H9 (cell line): ENCODE measurements around the gene SYT9. TPM values are rescaled to one million over a fixed set of nuclear protein-coding genes. Genes with fewer than 3 reads are reported as not detected.

Experiments
- DNase-seq: peaks from one replicate; pipeline ENCODE4 v3.0.0-alpha.2; 2017
- H2AFZ ChIP-seq: one replicate; pipeline ENCODE4 v1.6.1; 2013; ENCODE audit warnings: mild to moderate bottlenecking, low read length, control low read depth, moderate library complexity
- H2AK5ac ChIP-seq: 2 replicates; pipeline ENCODE4 v1.6.1; 2013; ENCODE audit warnings: low read length, control low read depth, mixed read lengths; ENCODE audit not compliant: insufficient read length
- H2BK120ac ChIP-seq: one replicate; pipeline ENCODE4 v1.6.1; 2013; ENCODE audit warnings: low read depth, mild to moderate bottlenecking, low read length, control low read depth, inconsistent platforms; ENCODE audit not compliant: poor library complexity, severe bottlenecking
- H2BK12ac ChIP-seq: 2 replicates; pipeline ENCODE4 v1.6.1; 2013; ENCODE audit warnings: low read length, control low read depth, mixed read lengths, low read depth; ENCODE audit not compliant: insufficient read length
- H2BK15ac ChIP-seq: 2 replicates; pipeline ENCODE4 v1.6.1; 2013; ENCODE audit warnings: low read depth, low read length, control low read depth
- H2BK20ac ChIP-seq: one replicate; pipeline ENCODE4 v1.6.1; 2013; ENCODE audit warnings: low read depth, mild to moderate bottlenecking, low read length, control low read depth, inconsistent platforms; ENCODE audit not compliant: poor library complexity, severe bottlenecking
- H2BK5ac ChIP-seq: 2 replicates; pipeline ENCODE4 v1.6.1; 2013; ENCODE audit warnings: low read length, control low read depth, mixed read lengths; ENCODE audit not compliant: insufficient read length
- H3K14ac ChIP-seq: 2 replicates; pipeline ENCODE4 v1.6.1; 2013; ENCODE audit warnings: low read length, control low read depth; ENCODE audit not compliant: insufficient read depth
- H3K18ac ChIP-seq: 2 replicates; pipeline ENCODE4 v1.6.1; 2013; ENCODE audit warnings: low read depth, mild to moderate bottlenecking, mixed read lengths, low read length, control low read depth; ENCODE audit not compliant: insufficient read length
- H3K23ac ChIP-seq: 2 replicates; pipeline ENCODE4 v1.6.1; 2013; ENCODE audit warnings: low read length, control low read depth, mixed read lengths, low read depth; ENCODE audit not compliant: insufficient read length
- H3K23me2 ChIP-seq: 2 replicates; pipeline ENCODE4 v1.6.1; 2013; ENCODE audit warnings: low read depth, mild to moderate bottlenecking, mixed read lengths, low read length, control low read depth; ENCODE audit not compliant: insufficient read length, poor library complexity, severe bottlenecking
- H3K27ac ChIP-seq: 2 replicates; pipeline ENCODE4 v1.5.1; 2013; ENCODE audit warnings: low read length, control low read depth, mixed read lengths, low read depth; ENCODE audit not compliant: insufficient read length
- H3K27me3 ChIP-seq: 2 replicates; pipeline ENCODE4 v1.6.1; 2013; ENCODE audit warnings: low read length, control low read depth, inconsistent platforms; ENCODE audit not compliant: insufficient read depth
- H3K4ac ChIP-seq: 2 replicates; pipeline ENCODE4 v1.6.1; 2013; ENCODE audit warnings: low read depth, mild to moderate bottlenecking, control low read depth, inconsistent platforms, low read length, moderate library complexity
- H3K4me1 ChIP-seq: 2 replicates; pipeline ENCODE4 v1.6.1; 2013; ENCODE audit warnings: low read length, control low read depth, inconsistent platforms; ENCODE audit not compliant: insufficient read depth
- H3K4me2 ChIP-seq: 2 replicates; pipeline ENCODE4 v1.6.1; 2013; ENCODE audit warnings: low read length, control low read depth, mixed read lengths; ENCODE audit not compliant: insufficient read length, insufficient read depth
- H3K56ac ChIP-seq: 2 replicates; pipeline ENCODE4 v1.6.1; 2013; ENCODE audit warnings: low read depth, mild to moderate bottlenecking, mixed read lengths, low read length, control low read depth; ENCODE audit not compliant: insufficient read length
- H3K79me1 ChIP-seq: 2 replicates; pipeline ENCODE4 v1.6.1; 2013; ENCODE audit warnings: low read depth, mild to moderate bottlenecking, moderate library complexity, low read length, control low read depth, inconsistent platforms; ENCODE audit not compliant: insufficient read depth, poor library complexity, severe bottlenecking
- H3K79me2 ChIP-seq: 2 replicates; pipeline ENCODE4 v1.6.1; 2013; ENCODE audit warnings: low read length, control low read depth, inconsistent platforms; ENCODE audit not compliant: insufficient read depth
- H3K9ac ChIP-seq: 2 replicates; pipeline ENCODE4 v1.6.1; 2013; ENCODE audit warnings: low read length, control low read depth, mixed read lengths; ENCODE audit not compliant: insufficient read length; ENCODE audit errors: extremely low read depth
- H3K9me3 ChIP-seq: one replicate; pipeline ENCODE4 v1.6.1; 2013; ENCODE audit warnings: low read depth, low read length, inconsistent platforms; ENCODE audit not compliant: control insufficient read depth
- H3T11ph ChIP-seq: one replicate; pipeline ENCODE4 v1.6.1; 2013; ENCODE audit warnings: mild to moderate bottlenecking, low read length, control low read depth, inconsistent platforms
- H4K20me1 ChIP-seq: one replicate; pipeline ENCODE4 v1.6.1; 2013; ENCODE audit not compliant: control insufficient read depth, insufficient read length, insufficient read depth
- H4K5ac ChIP-seq: 2 replicates; pipeline ENCODE4 v1.6.1; 2013; ENCODE audit warnings: low read depth, mild to moderate bottlenecking, mixed read lengths, low read length, control low read depth; ENCODE audit not compliant: insufficient read length
- H4K8ac ChIP-seq: replicated peaks from 2 replicates; pipeline ENCODE4 v1.6.1; 2013; ENCODE audit warnings: low read length, control low read depth, mixed read lengths, low read depth; ENCODE audit not compliant: insufficient read length
- H4K91ac ChIP-seq: 2 replicates; pipeline ENCODE4 v1.6.1; 2013; ENCODE audit warnings: low read depth, mild to moderate bottlenecking, moderate library complexity, mixed read lengths, low read length, control low read depth; ENCODE audit not compliant: insufficient read length
- H3K27ac Mint-ChIP-seq, 3 experiments: 2 replicates in 2 of 3; 3 replicates in 1 of 3; pipeline ENCODE4 v1.8.0; 2020 to 2021; ENCODE audit warnings: mixed read lengths in 3 of 3, mild to moderate bottlenecking in 1 of 3, moderate library complexity in 1 of 3
- H3K27me3 Mint-ChIP-seq: 2 replicates; pipeline ENCODE4 v1.8.0; 2021; ENCODE audit warnings: low read depth, mild to moderate bottlenecking, moderate library complexity, mixed read lengths
- H3K36me3 Mint-ChIP-seq, 3 experiments: 2 replicates in 2 of 3; 3 replicates in 1 of 3; pipeline ENCODE4 v1.8.0; 2020 to 2021; ENCODE audit warnings: low read depth in 3 of 3, mixed read lengths in 3 of 3; ENCODE audit not compliant: insufficient read depth in 1 of 3
- H3K4me1 Mint-ChIP-seq, 2 experiments: 2 replicates each; pipeline ENCODE4 v1.8.0; 2020; ENCODE audit warnings: mixed read lengths in 2 of 2
- H3K4me3 Mint-ChIP-seq, 2 experiments: 2 replicates in 1 of 2; 3 replicates in 1 of 2; pipeline ENCODE4 v1.8.0; 2020 to 2021; ENCODE audit warnings: mild to moderate bottlenecking in 2 of 2, mixed read lengths in 2 of 2, moderate library complexity in 1 of 2
- H3K9me3 Mint-ChIP-seq, 2 experiments: 2 replicates in 1 of 2; 3 replicates in 1 of 2; pipeline ENCODE4 v1.8.0; 2020; ENCODE audit warnings: mild to moderate bottlenecking in 2 of 2, mixed read lengths in 2 of 2, moderate library complexity in 1 of 2
- CTCF ChIP-seq: fragments of 200-600 bp; sonication (generic); conservative IDR thresholded peaks from 3 replicates; pipeline ENCODE4 v1.8.0; 2021; ENCODE audit warnings: antibody characterized with exemption, mild to moderate bottlenecking
- WGBS: extraction: QIAGEN DNeasy Blood & Tissue Kit; methylation state at CpG from one replicate; pipeline ENCODE4 v1.1.7; 2013; ENCODE audit warnings: missing lambda C conversion rate, low lambda C conversion rate, mixed read lengths; ENCODE audit not compliant: insufficient read length; ENCODE audit errors: extremely low coverage; 5-methylcytosine and 5-hydroxymethylcytosine counted together
- total RNA-seq: library from RNA; stranded (reverse); gene quantifications from 2 replicates; pipeline ENCODE4 v1.2.1, GENCODE V29; 2021

SYT9 gene
- total RNA-seq, 1 experiment from 2014 or later, result 0.63 TPM

GRCh38 chr11:7449841-7450214 is 198.1 kb downstream of the SYT9 start:
- no peak overlapping the region for H3T11ph ChIP-seq
- H4K5ac ChIP-seq, result no peak overlapping the region
- Mint-ChIP-seq H3K36me3 (no peaks in the 10 kb centered on the region), H3K4me3 (no peak overlapping the region), H3K27me3 (peaks cover 10% of the 10 kb centered on the region), H3K27ac (no peak overlapping the region), H3K4me1 (peaks cover 14 to 16% of the 10 kb centered on the region in 2 experiments), H3K9me3 (no peaks in the 10 kb centered on the region)
- H2BK15ac ChIP-seq, result no peak overlapping the region
- no peaks in the 10 kb centered on the region for H3K9me3 ChIP-seq
- no peak overlapping the region for H2BK12ac ChIP-seq
- no peaks in the 10 kb centered on the region for H3K79me2 ChIP-seq
- no peaks in the 10 kb centered on the region for H3K27me3 ChIP-seq
- no peak for TF ChIP-seq CTCF
- H2BK5ac ChIP-seq, result no peak overlapping the region
- H3K23me2 ChIP-seq, result no peaks in the 10 kb centered on the region
- no peak overlapping the region for H2AFZ ChIP-seq
- no peak overlapping the region for H3K9ac ChIP-seq
- DNase-seq, result no peak
- H3K4ac ChIP-seq, result no peak overlapping the region
- no peak overlapping the region for H3K14ac ChIP-seq
- H2BK120ac ChIP-seq, result no peak overlapping the region
- H4K20me1 ChIP-seq, result no peaks in the 10 kb centered on the region
- no peak overlapping the region for H3K27ac ChIP-seq
- H3K56ac ChIP-seq, result no peak overlapping the region
- no peak overlapping the region for H3K23ac ChIP-seq
- no peak overlapping the region for H4K91ac ChIP-seq
- no peaks in the 10 kb centered on the region for H3K4me1 ChIP-seq
- WGBS, result no CpG with 5 or more reads among the region's 4 CpGs
- H3K4me2 ChIP-seq, result no peak overlapping the region
- H4K8ac ChIP-seq, result no peak overlapping the region
- H2AK5ac ChIP-seq, result no peak overlapping the region
- H2BK20ac ChIP-seq, result no peak overlapping the region
- no peak overlapping the region for H3K18ac ChIP-seq
- no peaks in the 10 kb centered on the region for H3K79me1 ChIP-seq
